ENCODE measurements around the gene TIAM1.

Gene TIAM1

DNA sequence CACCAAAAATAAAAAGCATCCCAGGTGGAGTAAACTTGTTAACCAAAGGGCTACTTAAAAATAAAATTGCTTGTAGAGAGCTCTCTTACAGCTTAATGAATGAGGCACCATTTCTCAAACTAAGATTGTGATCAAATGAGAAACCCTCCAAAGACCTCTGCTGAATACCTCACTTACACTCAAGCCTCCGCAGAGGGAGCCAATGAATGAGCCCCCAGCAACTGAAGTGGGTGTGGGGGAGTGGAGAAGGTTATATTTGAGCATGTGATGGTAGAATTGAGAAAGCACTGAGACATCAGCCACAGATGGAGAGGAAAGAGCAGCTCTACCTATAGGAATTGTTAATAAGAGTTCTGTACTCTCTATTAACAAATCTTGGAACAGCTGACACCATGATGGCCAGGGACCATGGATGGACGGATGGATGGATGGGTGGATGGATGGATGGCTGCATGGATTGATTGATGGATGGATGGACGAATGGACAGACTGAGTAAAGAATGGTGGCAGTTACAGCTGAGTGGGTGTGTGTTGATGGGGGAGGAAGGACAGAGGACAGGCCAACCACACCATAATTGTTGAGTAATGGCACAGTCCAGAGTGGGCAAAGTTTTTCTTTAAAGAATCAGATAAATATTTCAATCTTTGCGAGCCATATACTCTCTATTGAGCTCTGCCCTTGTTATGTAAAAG lies 20.3 kb upstream of the TIAM1 start:
- peak; percentile 32 for DNase-seq
- Mint-ChIP-seq H3K27me3 (no peaks in the 10 kb centered on the region), H3K36me3 (ENCODE audit: low read depth) (peaks cover 2% of the 10 kb centered on the region), H3K4me1 (peaks cover 52% of the 10 kb centered on the region), H3K9me3 (no peaks in the 10 kb centered on the region), H3K27ac (peak overlapping the region; percentile 70), H3K4me3 (peak overlapping the region; percentile 24)
- ATAC-seq: peak; percentile 88

DNA sequence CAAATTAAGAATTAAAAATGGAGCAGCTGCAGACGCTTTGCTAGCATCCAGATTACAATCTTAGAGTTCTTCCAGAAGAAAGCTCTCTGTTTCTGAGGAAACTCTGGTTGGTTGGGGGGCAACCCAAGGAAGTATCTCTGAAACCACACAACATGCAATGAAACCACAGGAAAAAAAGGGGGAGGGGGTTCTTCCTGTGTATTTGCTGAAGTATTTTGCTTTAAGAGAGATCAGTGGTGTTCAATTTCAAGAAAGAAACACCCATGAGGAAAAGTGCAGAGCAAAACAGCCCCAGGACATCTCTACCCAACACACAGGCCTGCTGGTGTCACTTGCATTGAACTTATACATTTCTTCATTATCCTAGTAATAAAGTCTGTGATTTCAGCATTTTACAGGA lies 19.7 kb upstream of the TIAM1 start:
- H3K4me1 Mint-ChIP-seq: peaks cover 52% of the 10 kb centered on the region
- no peaks in the 10 kb centered on the region for H3K9me3 Mint-ChIP-seq
- DNase-seq (no peak), ATAC-seq (no peak)
- H3K27ac Mint-ChIP-seq: peak overlapping the region; percentile 70
- no peaks in the 10 kb centered on the region for H3K27me3 Mint-ChIP-seq
- H3K36me3 Mint-ChIP-seq (ENCODE audit: low read depth): peaks cover 4% of the 10 kb centered on the region
- H3K4me3 Mint-ChIP-seq: peak overlapping the region; percentile 24

DNA sequence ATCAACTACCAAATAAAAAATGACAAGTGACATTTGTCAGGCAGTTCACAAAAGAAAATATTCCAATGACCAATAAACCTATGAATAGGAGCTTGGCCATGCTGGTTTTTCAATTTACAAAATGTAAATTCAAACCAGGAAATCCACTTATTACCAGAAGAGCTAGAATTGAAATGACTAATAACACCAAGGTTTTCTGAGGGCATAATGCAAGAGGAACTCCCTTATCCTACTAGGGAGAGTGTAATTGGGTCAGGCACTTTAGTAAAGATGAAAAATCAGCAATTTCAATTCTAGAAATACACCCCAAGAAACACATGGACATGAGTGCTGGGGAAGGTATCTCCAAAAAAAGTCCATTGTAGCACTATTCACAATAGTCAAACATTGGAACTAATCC lies 16.7 kb upstream of the TIAM1 start:
- Mint-ChIP-seq H3K27ac (no peak overlapping the region), H3K9me3 (no peaks in the 10 kb centered on the region), H3K36me3 (ENCODE audit: low read depth) (peaks cover 4% of the 10 kb centered on the region), H3K27me3 (no peaks in the 10 kb centered on the region), H3K4me1 (peaks cover 44% of the 10 kb centered on the region), H3K4me3 (no peak overlapping the region)
- no peak for ATAC-seq
- no peak for DNase-seq

DNA sequence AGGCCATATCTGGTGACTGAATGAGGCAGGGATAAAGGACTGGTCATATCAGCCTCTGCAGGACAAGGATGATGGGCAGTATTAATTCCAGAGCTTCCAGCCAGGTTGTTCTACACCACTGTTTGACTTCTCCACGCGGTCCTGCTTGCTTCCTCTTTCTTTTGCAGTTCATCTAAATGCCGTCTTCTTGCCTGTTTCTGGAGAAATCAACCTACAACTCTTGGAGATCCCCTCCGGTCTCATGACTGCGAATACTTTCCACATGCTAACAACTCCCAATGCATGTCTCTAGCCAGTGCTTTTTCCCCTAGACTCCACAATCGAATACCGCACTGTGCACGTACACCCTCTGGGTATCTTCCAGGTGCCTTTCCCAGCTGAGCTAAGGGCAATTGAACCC lies 14.1 kb upstream of the TIAM1 start:
- DNase-seq (no peak), ATAC-seq (no peak)
- Mint-ChIP-seq H3K36me3 (ENCODE audit: low read depth) (peaks cover 8% of the 10 kb centered on the region), H3K9me3 (no peaks in the 10 kb centered on the region), H3K4me1 (peaks cover 47% of the 10 kb centered on the region), H3K27me3 (peaks cover 6% of the 10 kb centered on the region), H3K4me3 (no peak overlapping the region), H3K27ac (no peak overlapping the region)

DNA sequence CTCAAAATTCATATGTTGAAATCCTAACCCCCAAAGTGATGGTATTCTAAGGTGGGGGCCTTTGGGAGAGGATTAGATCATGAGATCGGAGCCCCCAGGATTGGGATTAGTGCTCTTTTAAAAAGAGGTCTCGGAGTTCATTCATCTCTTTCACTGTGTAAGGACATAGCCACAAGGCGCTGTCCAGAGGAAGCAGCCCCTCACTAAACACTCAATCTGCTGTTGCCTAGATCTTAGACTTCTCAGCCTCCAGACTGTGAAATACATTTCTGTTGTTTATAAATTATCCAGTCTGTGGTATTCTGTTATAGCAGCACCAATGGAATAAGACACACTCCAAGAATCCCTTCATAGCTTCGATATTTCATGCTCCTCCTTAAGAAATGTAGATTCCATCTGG lies 12.4 kb upstream of the TIAM1 start:
- H3K27me3 Mint-ChIP-seq: peaks cover 6% of the 10 kb centered on the region
- no peak overlapping the region for H3K27ac Mint-ChIP-seq
- no peak overlapping the region for H3K4me3 Mint-ChIP-seq
- peaks cover 8% of the 10 kb centered on the region for H3K36me3 Mint-ChIP-seq (ENCODE audit: low read depth)
- ATAC-seq (no peak), DNase-seq (no peak)
- no peaks in the 10 kb centered on the region for H3K9me3 Mint-ChIP-seq
- H3K4me1 Mint-ChIP-seq: peaks cover 52% of the 10 kb centered on the region

DNA sequence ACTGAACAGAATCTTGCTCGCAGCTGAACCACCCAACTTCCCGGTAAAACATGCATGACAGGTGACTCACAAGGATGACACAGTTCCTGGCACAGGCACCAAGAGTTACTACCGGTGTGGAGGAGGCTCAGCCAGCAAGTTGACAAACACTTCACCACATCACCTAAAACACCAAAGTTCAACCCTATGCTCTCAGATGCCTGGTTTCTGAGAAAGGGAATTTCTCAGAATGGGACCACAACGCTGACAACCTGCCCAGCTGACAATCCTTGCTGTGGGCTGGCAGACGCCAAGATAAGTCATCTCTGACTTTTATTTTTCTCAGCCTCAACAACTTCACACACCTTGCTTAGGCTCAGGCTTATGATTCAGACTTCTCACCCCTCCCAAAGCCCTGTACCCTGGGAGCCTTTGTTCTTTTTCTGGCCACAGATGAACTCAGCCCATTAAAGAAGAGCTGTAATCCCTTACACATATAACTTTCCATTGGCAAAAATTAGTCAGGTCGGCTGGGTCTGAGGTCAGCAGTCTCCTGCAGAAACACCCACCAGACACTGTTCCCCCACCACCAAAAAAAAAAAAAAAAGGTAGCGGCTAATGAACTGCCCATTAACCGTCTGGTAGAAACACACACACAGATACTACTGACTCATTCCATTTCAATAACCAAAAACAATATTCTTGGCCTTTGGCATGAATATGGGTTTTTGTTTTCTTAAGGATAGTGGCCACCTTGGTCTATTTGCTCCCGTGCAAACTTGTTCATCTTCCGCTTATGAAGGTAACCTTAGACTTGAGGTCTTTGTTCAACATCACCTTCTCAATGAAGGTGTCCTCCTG lies 10.8 kb upstream of the TIAM1 start:
- Mint-ChIP-seq H3K4me3 (peak overlapping the region; percentile 68), H3K4me1 (peaks cover 50% of the 10 kb centered on the region), H3K27me3 (peaks cover 6% of the 10 kb centered on the region), H3K27ac (peak overlapping the region; percentile 93), H3K36me3 (ENCODE audit: low read depth) (peaks cover 6% of the 10 kb centered on the region), H3K9me3 (no peaks in the 10 kb centered on the region)
- peak; percentile 67 for DNase-seq
- peak; percentile 92 for ATAC-seq

DNA sequence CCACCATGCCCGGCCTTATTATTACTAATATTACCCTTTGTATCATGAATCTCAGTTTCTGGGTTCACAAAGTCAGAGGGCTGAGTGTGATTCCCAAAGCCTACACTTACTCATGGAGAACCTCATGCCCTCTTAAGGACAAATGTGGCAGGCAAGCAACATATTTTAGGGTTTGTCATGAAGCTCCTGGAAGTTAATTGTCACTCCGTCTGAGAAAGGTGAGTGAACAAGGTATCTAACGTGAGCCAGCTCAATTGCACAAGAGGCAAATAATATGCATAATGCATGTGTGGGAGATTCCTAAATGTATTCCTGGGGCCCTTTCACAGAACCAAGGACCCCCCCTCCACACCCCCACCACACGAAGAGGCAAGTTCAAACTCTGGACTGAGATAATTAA lies 10.1 kb upstream of the TIAM1 start:
- no peak for ATAC-seq
- peaks cover 6% of the 10 kb centered on the region for H3K27me3 Mint-ChIP-seq
- H3K36me3 Mint-ChIP-seq (ENCODE audit: low read depth): peaks cover 4% of the 10 kb centered on the region
- H3K4me3 Mint-ChIP-seq: peak overlapping the region; percentile 68
- peak overlapping the region; percentile 93 for H3K27ac Mint-ChIP-seq
- DNase-seq: no peak
- H3K4me1 Mint-ChIP-seq: peaks cover 50% of the 10 kb centered on the region
- H3K9me3 Mint-ChIP-seq: no peaks in the 10 kb centered on the region

DNA sequence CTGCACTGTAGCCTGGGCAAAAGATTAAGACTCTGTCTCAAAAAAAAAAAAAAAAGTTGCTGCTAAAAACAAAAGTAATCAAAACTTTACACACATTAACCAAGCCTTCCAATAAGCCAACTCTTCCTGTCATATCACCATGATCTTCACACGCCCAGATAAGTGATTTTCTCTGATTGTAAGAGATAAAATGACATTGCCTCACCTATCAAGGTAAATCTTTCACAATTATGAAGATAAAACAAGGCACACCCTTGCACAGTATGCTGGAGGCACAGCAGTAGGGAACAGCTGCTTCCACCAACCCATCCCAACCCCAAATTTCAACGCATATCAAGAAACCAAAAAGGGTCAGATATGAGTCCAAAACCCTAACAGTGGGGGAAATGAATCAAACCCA lies 8.8 kb upstream of the TIAM1 start:
- no peaks in the 10 kb centered on the region for H3K9me3 Mint-ChIP-seq
- ATAC-seq (no peak), DNase-seq (no peak)
- peaks cover 4% of the 10 kb centered on the region for H3K36me3 Mint-ChIP-seq (ENCODE audit: low read depth)
- H3K27ac Mint-ChIP-seq: peak overlapping the region; percentile 49
- peaks cover 50% of the 10 kb centered on the region for H3K4me1 Mint-ChIP-seq
- H3K4me3 Mint-ChIP-seq: no peak overlapping the region
- peaks cover 6% of the 10 kb centered on the region for H3K27me3 Mint-ChIP-seq

DNA sequence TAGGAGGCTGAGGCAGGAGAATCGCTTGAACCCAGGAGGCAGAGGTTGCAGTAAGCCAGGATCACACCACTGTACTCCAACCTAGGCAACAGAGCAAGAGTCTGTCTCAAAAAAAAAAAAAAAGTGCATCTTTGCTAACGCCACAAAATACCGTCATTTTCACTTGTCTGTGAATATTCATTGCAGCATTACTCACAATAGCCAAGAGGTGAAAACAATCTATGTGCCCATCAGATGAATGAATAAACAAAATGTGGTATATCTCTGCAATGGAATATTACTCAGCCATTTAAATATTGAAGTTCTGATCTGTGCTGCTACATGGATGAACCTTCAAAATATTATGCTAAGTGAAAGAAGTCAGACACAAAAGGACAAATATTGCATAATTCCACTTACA lies 7.9 kb upstream of the TIAM1 start:
- Mint-ChIP-seq H3K4me1 (peaks cover 50% of the 10 kb centered on the region), H3K27me3 (peaks cover 6% of the 10 kb centered on the region), H3K4me3 (no peak overlapping the region), H3K9me3 (no peaks in the 10 kb centered on the region), H3K36me3 (ENCODE audit: low read depth) (peaks cover 4% of the 10 kb centered on the region), H3K27ac (peak overlapping the region; percentile 16)
- DNase-seq (no peak), ATAC-seq (no peak)

DNA sequence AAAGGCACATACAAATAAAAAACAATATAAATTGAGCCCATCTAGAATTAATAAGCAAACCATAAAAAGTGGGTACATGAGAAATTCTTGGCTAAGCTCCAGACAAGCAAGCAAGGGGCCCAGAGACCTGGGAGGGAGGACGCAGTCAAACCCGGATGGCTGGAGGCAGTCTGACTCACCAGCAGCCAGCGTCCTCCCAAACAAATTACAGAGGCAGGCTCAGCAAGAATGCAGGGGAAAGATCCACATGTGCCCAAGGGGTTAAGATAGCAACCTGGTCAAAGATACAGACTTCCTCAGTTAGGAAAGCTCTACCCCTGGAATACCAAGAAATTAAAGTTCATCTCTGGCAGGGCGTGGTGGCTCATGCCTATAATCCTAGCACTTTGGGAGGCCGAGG lies 7.4 kb upstream of the TIAM1 start:
- DNase-seq (no peak), ATAC-seq (no peak)
- Mint-ChIP-seq H3K36me3 (ENCODE audit: low read depth) (peaks cover 4% of the 10 kb centered on the region), H3K27ac (peak overlapping the region; percentile 16), H3K27me3 (peaks cover 6% of the 10 kb centered on the region), H3K9me3 (no peaks in the 10 kb centered on the region), H3K4me1 (peaks cover 47% of the 10 kb centered on the region), H3K4me3 (no peak overlapping the region)

DNA sequence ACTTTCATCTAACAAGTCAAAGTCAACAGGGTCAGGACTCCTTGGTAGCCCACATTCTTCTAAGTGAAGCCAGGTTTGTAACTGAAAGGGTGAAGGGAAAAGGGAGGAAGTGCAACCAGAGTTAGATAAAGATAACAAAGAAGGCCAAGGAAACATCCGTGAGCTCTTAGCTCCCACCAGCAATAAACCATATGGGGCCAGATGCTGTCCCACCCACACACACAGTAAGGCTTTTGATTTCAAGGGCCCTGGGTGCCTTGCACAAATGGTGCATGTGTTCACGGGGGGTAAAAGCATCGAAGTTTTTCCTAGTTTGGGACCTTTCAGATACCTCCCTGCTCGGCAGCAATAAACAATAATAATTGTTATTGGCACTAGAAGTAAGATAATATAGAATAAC lies 5.1 kb upstream of the TIAM1 start:
- peaks cover 1% of the 10 kb centered on the region for H3K27me3 Mint-ChIP-seq
- H3K9me3 Mint-ChIP-seq: no peaks in the 10 kb centered on the region
- no peak overlapping the region for H3K4me3 Mint-ChIP-seq
- H3K36me3 Mint-ChIP-seq (ENCODE audit: low read depth): no peaks in the 10 kb centered on the region
- ATAC-seq (no peak), DNase-seq (no peak)
- H3K4me1 Mint-ChIP-seq: peaks cover 38% of the 10 kb centered on the region
- no peak overlapping the region for H3K27ac Mint-ChIP-seq

DNA sequence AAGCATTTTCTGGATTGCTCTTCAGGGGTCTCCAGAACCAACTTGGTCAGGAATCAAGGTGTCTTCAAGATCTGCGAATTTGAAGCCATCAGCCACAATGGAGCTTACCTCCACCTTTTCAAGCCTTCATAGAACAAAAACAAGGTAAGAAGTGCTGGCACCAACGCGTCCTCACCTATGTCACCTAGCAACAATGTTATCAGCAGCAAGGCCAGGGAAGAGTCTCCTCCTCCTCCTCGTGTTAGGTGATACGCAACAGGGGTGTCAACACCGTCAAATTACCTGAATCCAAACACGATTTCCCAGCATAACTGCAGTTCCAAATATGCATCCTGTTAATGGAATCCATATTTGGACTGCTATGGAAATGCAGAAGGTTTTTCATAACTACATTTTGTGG lies 4.1 kb upstream of the TIAM1 start:
- Mint-ChIP-seq H3K27ac (no peak overlapping the region), H3K4me1 (peaks cover 39% of the 10 kb centered on the region), H3K27me3 (peaks cover 7% of the 10 kb centered on the region), H3K4me3 (no peak overlapping the region), H3K36me3 (ENCODE audit: low read depth) (no peaks in the 10 kb centered on the region), H3K9me3 (no peaks in the 10 kb centered on the region)
- no peak for DNase-seq
- ATAC-seq: no peak

DNA sequence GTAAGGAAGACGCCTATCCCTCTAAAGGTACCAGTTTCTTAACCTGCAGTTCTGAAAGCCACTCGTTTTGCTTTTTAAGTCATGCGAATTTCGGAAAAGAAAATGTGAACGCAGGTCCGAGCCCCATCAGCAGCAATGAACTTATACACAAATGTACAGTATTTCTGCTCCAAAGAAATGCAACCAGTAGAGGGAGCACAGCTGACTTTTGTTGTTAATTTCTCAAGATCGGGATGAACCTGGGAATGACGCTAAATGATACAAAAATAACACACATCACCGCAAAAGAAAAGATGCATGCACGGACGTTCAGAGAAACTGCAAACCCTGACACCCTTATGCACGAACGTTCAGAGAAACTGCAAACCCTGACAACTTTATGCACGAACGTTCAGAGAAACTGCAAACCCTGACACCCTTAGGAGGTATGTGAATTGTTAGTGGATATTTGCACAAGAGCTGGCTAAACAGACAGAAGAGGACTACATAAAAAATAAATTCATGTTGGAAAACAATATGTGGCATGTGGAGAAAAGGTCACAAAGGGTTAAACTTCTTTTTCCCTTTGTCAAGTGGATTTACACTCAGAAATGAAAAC lies 3.5 kb upstream of the TIAM1 start:
- H3K4me1 Mint-ChIP-seq: peaks cover 39% of the 10 kb centered on the region
- no peaks in the 10 kb centered on the region for H3K9me3 Mint-ChIP-seq
- DNase-seq (no peak), ATAC-seq (no peak)
- H3K27ac Mint-ChIP-seq: no peak overlapping the region
- no peak overlapping the region for H3K4me3 Mint-ChIP-seq
- H3K27me3 Mint-ChIP-seq: peaks cover 7% of the 10 kb centered on the region
- no peaks in the 10 kb centered on the region for H3K36me3 Mint-ChIP-seq (ENCODE audit: low read depth)

DNA sequence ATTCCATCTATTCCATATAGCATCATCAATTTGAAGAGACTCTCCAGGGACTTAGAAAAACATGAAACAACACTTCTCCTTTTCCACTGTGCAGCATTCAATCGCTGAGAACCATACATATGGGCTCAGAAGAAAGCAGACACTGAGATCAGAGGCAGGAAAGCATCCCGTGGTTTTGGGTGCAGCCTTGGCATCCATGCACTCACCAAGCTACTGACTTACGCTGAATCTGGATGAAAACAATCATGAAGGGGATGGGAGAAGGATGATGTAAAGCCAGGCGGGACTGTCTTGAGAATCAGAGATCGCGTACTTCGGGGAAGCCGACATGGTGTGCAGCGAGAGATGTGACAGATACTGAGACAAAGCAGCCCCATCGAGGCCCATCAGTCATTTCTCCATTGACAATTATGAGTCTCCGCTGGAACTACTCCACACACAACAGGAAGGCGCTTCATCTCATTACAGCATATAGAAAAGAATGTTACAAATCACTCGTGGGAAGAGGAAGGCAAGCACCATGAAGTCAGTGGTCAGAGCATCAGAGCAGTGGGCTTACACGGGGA lies 2.3 kb upstream of the TIAM1 start:
- Mint-ChIP-seq H3K9me3 (no peaks in the 10 kb centered on the region), H3K4me3 (no peak overlapping the region), H3K4me1 (peaks cover 41% of the 10 kb centered on the region), H3K27ac (no peak overlapping the region), H3K36me3 (ENCODE audit: low read depth) (no peaks in the 10 kb centered on the region), H3K27me3 (peaks cover 11% of the 10 kb centered on the region)
- DNase-seq (no peak), ATAC-seq (no peak)

DNA sequence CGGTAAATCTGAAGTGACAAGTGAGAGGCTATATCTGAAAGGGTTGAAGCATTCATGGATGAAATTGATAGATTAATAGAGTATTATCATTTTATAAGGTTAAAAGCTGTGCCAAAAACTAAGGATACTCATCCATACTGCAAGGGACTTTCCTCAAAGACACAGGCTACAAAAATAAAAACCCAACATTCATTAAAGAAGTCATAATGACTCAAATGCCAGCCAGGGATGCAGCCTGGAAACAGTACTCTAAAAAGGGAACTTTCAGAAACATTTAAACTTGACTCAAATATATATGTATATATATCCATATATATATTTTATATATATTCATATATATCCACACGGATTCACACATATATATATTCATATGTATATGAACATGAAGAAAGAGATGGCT lies 1.1 kb upstream of the TIAM1 start:
- no peaks in the 10 kb centered on the region for H3K9me3 Mint-ChIP-seq
- H3K27ac Mint-ChIP-seq: peak overlapping the region; percentile 14
- H3K4me1 Mint-ChIP-seq: peaks cover 51% of the 10 kb centered on the region
- ATAC-seq: no peak
- no peak overlapping the region for H3K4me3 Mint-ChIP-seq
- peaks cover 11% of the 10 kb centered on the region for H3K27me3 Mint-ChIP-seq
- DNase-seq: no peak
- H3K36me3 Mint-ChIP-seq (ENCODE audit: low read depth): peaks cover 2% of the 10 kb centered on the region

Measured in activated naive CD8-positive, alpha-beta T cell treated with anti-CD3 and anti-CD28 coated beads, Interleukin-2, amount 50 U/mL, for 24 hours (primary cell).